GM10847 (cell line): Measurements from ENCODE around the gene CYP26B1.

ENCODE experiments used
- POLR2A ChIP-seq: IDR thresholded peaks from 2 replicates; pipeline ENCODE4 v1.6.1; 2011; ENCODE audit not compliant: insufficient read length; ENCODE audit errors: extremely low read depth

Gene CYP26B1

DNA sequence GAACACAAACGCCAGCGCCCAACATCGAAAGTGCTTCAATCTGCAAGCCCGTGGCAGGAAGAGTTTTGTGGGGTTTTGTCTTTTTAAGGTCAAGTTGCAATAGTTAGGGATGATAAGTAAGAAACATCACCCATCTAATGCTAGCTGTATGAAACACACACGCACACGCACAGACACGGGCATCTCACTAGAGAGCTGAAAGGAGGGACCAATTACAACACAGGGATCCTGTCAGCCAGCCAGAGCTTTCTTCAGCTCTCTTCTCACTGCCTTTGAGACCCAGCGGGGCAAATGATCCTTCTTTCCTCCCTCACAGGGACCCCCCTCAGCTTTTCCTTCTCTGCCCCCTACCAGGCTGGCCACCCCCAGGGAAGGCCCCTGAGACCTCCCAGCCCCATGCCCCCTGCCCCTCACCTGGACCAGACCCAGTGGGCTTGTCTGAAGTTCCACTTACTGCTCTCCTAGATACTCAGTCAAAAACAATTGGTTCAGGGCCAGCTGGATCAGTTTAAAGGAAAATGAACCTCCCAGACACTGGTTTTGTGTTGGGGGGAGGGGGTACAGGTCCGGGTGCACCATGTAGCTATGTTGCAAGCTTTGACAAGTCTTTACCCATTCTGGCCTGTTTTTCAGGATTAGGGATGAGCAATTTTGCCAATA lies 17.9 kb downstream of the CYP26B1 start:
- no peak for TF ChIP-seq POLR2A

DNA sequence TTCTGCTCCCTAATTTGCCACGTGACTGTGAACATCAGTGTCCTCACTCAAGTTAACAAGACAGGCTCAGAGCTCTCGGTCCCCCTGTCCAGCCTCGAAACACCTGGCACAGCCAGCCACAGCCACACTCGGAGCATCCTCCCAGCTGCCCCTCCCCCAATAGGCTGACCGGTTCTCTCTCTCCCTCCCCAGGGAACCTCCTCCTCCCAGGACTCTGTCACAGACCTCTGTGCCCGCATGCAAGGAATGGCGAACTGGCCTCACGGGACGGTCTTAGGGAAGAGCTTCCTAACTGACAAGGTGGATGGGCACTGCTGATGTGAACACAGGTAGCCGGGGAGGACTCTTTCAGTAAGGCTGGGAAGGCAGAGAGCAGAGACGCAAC lies 18.8 kb downstream of the CYP26B1 start:
- TF ChIP-seq POLR2A, result no peak

DNA sequence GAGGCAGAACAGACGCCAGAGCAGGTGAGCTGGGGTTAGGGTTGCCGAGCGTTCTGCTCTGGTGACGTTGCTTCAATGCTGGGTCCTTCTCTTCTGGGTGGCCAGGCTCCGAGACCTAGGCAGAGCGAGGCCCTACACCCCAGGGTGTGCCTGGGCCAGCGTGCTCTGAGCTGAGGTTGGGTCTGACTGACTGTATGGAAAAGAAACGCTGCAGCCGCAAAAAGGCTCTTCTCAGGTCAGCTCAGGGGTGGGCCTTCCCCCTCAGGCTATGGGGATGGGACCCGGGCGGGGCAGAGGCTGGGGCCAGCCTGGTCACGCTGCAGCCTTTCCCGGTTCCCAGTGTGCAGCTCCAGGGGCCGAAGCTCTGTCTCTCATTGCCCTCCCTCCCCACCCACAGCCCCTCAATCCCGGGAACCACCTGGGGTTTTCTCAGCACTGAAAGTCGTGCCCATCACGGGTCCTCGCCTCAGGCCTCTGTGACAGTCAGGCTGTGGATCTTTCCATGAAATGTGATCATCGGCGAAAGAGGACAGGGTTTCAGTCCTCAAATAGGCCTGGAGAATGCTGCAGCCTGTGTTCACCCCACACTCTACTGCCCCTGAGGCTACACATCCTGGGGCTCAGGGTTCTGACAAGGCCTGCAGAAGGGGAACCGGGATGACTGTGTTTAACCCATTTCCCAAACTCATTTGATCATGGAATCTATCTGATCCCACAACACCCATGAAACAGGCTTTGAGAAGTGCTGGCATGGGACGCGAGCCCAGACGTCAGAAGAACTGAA lies 19.4 kb downstream of the CYP26B1 start:
- TF ChIP-seq POLR2A, result no peak

DNA sequence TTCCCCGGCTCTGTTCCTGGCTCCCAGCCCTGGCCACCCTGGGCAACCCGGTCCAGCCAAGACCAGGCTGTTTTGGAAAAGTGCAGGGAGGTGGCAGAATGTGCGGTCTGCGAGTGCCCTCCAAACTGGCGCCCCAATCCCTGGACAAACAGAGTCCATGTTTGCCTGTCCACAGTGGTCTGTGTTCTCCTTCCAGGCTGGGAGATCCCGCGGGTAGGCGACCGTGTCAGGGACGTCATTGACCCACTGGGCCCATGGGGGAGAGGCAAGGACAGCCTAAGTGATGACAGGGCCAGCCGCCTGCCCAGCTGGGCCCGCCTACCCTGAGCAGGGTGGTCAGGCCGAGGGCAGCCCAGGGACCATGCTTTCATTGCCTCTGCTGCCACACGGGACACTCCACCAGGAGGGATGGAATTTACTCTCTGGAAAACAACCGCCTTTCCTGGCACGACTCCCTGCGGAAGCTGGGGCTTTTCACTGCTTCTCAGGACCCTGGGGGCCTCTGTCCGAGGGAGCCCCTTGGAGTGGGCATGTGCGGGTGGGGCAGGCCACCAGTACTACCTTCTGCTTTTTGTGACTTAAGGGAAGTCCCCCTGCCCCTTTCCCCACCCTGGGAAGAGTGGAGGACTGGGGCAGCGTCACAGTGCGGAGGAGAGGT lies 20.1 kb downstream of the CYP26B1 start:
- no peak for TF ChIP-seq POLR2A

DNA sequence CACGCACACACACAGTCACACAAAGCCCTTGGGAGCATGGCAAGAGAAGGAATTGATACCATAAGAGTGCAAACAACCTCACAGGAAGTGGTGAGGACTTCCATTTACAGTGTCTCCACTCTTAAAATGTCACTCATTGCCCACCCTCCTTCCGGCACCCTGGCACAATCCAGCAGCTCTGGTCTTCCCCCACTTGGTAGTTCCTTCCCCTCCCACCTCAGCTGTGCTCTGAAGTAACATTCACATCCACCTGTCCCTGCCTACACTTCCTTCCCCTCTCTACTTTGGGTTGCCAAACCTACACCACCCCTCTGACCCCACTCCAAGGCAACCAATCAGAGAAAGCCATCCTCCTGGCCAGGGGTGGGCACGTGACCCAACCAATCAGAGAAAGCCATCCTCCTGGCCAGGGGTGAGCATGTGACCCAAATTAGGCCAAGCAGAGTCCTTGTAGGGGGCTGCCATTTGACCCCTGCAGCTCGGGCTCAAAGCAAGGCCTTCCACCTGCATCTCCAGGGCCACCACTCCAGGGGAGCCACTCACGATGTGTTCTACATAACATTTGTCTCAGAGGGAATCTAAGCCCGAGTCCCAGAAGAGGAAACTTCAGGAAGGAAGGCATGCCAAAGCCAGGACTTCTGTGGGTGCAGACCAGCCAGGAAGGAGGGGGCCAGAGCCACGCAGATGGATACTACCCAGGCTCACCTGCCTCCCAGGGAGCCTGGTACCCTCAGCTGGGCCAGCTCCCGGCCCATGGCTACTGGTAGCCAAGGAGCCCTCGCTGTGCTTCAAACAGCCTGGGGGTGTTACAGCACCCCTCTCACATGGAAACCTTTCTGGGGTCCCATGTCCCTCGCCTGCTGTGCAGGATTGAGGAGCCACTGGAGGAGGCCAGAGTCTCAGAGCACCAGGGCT lies 21.2 kb downstream of the CYP26B1 start:
- no peak for TF ChIP-seq POLR2A

DNA sequence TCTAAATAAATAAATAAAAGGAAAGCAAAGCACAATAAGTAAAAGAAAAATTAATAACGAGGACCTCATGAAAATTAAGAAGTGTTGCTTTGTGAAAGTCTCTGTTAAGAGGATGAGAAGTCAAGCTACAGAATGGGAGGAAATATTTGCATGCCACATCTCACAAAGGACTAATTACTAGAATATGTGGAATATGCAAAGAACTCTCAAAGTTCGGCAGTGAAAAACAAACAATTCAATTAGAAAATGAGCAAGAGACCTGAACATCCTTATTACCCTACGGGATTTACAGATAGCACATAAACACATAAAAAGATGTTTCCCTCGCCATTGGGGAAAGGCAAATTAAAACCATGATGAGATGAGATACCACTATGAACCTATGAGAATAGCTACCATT lies 23.3 kb downstream of the CYP26B1 start:
- no peak for TF ChIP-seq POLR2A

DNA sequence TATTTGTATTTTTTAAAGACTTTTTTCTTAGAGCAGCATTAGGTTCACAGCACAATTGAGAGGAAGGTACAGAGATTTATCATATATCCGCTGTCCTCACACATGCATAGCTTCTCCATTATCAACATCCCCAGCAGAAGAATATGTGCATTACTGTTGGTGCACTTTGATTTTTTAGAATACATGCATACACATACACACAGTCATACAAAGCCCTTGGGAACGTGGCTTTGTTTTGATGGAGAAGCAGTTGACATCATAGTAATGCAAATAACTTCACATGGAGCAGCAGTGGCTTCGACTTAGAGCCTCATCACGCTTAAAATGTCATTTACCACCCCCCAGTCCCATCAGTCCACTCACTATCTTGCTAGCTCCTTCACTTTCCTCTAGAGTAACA lies 26.5 kb downstream of the CYP26B1 start:
- no peak for TF ChIP-seq POLR2A

DNA sequence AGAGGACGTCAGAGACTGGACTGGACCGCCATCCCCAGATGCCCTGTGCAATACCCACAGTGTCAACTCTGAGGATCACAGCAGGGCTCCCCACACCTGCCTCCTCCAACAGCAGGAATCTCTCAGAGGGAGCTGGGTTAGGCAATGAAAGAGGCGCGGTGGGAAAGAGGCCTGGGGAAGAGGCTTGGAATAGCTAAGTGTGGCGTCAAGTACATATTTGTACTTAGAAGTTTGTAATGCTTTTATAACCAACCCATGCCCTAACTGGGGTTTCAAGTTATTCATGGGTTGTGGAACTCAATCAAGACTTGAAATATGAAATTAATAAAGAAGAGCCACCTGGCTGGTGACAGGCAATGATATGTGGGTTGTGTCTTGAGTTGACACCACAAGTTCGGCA lies 28.7 kb downstream of the CYP26B1 start:
- no peak for TF ChIP-seq POLR2A

DNA sequence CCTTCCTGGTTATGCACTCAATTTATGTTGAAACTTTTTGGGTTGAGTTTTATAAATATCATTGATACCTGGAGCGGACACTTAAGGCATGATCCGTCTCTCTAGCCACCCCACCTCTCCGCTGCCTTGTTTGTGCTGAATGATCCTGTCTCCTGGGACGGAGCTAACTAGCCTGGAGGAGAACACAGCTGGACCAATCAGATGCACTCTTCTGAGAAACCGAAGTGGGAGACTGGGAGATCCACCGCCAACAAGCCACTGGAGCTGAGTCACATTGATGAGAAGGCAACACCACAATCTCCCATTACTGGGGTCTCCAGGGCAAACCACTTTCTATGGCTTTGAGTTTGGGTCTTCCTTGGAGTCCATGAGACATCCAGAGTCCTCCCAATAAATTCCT lies 29.3 kb downstream of the CYP26B1 start:
- no peak for TF ChIP-seq POLR2A

DNA sequence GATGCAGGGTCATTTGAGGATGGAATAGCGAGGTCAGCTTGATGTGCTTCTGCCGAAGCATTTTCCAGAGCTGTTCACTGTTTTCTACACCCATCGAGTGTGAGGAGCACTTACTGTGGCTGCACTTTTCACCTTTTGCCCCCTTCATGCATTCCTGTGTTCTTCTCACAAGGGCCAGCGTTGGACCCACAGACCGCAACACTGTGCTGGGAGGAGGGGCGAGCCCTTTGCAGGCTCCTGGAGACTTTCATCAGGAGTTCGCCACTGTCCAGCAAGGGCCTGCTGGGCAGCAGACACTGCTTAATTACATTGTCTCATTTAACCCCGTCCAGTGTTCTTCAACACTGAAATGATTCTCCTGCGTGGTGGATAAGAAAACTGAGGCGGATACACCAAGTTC lies 29.9 kb downstream of the CYP26B1 start:
- no peak for TF ChIP-seq POLR2A

DNA sequence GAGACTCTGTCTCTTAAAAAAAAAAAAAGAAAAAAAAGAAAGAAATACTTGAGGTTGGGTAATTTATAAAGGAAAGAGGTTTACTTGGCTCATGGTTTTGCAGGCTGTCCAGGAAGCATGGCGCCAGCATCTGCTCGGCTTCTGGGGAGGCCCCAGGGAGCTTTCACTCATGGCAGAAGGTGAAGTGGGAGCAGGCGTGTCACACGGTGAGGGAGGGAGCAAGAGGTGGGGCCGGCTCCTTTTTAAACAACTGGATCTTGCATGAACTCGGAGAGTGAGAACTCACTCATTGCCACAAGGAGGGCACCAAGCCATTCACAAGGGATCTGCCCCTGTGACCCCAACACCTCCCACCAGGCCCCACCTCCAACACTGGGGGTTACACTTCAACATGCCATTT lies 30.6 kb downstream of the CYP26B1 start:
- no peak for TF ChIP-seq POLR2A

DNA sequence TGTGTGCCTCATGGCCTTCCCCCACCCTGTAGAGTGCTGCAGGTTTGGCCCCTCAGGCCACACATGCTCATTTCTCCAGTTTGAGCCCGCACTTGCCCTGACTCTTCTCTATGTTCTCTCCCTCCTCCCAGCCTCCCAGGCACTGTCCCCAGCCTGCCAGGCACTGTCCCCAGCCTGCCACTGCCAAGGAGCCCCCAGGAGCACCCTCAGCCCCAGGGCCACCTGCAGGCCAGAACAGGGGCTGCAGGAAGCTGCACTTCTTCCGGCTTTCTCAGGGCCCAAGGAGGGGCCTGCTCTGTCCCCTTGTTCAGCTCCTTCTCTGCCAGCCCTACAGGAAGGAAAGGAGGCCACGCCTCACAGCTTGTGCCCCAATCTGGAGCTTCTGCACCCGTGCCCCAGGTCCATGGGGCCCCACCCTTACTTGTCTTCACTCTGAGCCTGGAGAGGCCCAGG lies 31.6 kb downstream of the CYP26B1 start:
- TF ChIP-seq POLR2A, result no peak

DNA sequence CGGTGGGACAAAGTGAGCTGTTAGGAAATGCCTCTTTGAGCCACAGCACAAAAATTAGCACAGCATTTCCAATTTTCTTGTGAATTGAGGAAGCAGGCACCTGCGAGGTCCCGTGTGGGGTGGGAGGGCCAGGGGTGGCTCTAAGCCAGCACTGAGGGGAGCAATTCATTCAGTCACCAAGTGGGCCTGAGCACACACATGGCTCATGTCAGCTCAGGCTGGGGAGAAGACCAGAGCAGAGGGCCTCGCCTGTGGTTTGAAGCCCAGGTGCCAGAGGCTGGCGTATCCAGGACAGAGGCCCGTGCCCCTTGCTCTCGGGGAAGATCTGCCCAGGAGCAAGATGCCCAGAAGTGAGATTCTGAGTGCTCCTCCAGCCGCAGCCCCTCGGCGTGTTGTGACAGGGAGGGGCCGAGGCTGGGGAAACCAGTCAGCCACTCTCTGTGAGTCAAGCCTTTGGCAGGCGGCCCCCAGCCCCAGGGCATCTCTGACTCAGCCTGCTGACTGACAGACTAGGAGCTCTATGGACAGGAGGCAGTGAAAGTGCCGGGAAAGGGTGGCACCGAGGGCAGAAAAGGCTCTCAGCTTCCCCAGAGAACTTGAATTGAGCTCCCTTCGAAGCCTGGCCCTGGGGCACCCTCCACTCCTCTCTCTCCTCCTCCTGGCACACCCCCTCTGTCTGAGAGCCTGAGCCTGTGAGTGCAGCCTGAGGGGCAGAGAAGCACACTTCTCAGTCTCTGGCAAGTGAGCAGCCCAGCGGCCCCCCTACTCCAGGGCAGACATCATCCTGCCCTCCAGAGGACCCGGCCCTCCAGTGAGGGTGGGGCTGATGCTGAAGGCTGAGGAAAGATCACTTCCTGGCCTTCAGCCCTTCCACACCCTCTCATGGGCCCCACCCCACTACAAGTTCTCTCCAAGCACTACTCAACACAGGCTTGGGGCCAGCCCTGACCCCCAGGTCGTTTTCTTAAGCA lies 32.3 kb downstream of the CYP26B1 start:
- TF ChIP-seq POLR2A, result no peak

DNA sequence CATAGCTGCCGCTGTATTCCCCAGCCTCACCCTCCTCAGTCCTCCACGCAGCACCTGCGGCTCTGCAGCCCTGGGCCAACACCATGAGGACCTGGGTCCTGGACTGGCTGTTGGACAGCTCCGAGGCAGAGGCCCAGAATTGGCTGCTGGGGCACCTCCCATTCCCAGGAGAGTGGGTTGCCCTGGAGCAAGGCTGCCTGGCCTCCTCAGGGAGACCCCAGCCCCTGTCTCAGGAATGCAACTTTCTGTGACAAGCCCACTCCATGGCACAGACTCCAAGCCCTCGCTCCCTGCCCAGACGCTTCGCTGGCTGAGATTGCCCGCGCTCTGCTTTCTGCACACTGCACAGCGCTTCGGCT lies 33.0 kb downstream of the CYP26B1 start:
- TF ChIP-seq POLR2A, result no peak
